Astrocyte of the hippocampus (primary cell): ENCODE data around the gene RHBDF1.

Source experiments
- DNase-seq: peaks from one replicate; pipeline ENCODE4 v3.0.0; 2011; ENCODE audit warnings: low read depth, low spot score

Gene RHBDF1, protein sequence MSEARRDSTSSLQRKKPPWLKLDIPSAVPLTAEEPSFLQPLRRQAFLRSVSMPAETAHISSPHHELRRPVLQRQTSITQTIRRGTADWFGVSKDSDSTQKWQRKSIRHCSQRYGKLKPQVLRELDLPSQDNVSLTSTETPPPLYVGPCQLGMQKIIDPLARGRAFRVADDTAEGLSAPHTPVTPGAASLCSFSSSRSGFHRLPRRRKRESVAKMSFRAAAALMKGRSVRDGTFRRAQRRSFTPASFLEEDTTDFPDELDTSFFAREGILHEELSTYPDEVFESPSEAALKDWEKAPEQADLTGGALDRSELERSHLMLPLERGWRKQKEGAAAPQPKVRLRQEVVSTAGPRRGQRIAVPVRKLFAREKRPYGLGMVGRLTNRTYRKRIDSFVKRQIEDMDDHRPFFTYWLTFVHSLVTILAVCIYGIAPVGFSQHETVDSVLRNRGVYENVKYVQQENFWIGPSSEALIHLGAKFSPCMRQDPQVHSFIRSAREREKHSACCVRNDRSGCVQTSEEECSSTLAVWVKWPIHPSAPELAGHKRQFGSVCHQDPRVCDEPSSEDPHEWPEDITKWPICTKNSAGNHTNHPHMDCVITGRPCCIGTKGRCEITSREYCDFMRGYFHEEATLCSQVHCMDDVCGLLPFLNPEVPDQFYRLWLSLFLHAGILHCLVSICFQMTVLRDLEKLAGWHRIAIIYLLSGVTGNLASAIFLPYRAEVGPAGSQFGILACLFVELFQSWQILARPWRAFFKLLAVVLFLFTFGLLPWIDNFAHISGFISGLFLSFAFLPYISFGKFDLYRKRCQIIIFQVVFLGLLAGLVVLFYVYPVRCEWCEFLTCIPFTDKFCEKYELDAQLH

DNA sequence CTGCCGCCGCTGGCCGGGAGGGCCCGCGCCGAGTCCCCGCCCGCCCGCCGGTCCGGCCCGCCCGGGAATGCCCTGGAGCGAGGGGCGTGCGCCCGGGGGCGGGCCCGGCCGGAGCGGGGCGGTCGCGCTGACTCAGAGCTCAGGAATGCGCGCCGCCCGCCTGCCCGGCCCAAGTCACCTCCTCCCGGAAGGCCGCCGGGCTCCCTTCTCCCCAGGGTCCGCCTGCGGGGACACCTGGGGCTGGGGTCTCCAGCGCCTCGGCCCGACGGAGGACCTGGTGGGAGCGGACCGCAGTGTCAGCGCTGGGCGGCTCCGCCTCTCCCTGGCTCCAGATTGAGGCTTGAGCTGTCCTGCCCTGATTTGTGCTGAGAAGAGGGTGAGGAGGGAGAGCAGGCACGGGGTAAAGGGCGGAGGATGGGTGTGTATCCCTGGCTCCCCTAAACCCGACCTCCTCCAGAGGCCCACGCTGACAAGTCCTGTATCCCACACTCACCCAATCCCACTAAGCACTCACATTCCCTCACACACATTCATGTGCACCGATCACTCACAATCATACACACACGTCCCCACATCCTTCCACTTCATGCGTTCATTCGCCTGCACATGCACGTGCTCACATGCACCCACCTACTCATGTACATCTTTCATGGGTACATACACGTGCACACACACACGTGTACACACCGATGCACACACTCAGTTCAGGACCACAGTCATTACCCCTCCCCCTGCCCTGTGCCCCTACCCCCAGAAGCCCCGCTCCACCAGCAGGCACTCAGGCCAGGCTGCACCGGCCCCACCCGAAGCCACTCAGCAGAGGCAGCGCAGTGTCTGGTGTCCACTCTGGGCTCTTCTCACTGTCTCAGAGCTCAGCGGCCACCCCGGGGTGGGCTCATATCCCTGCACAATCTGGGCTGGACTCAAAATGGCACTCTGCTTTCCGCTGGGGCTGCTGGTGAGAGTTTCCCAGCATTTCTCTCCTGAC lies at the start of gene RHBDF1:
Gene RHBDF1, minus strand, starts transcription at position 71 of the 988 bp plus-strand sequence. CDS start 7,616 bp downstream, outside the sequence.
- peak; percentile 82 for DNase-seq

DNA sequence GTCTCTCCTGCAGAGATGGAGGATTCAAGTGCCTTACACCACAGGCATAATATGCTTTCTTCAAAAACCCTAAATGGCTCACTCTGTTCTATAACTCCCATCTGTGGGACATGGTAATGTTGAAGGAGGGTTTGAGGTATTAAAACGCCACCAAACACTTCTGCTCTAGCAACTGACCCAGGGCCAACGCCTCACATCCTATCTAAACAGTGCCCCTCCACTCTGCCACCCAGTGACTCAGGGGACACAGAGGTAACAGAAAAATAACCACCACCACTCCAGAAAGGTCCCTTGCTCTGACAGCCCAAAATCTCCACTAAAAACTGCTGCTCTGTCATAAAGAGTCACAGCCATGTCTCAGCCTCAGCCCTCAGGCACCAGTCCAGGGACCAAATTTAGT lies 48.3 kb upstream of the RHBDF1 start:
- no peak for DNase-seq

DNA sequence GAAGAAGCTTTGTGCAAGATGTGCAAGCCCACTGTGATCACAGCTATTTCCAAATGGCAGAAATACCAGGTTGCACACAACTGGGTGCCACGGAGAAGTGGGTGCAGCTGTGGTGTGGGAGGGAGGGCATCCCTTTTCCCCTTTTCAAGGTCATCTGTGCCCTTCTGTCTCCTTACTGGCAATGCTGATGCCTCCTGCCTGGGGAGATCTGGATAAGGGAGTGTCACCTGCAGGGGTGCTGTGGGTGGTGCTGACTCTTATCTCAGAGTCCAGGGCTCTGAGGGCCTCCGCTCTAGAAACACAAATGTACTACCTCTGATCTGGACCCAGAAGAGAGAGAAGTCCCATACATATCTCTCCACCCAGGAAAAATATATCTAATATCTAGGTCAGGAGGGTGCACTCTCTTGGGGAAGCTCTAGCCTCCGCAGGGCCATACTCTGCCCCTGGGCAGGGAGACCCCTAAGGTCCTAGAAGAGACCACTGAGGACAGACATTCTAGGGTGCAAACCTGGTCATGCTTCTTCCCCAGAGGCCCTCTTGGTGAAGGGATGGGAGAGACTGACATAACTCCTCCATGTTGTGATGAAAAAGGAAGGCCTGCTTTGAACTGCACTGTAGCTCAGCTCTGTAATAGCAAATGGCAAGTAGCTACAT lies 47.5 kb upstream of the RHBDF1 start:
- no peak for DNase-seq

DNA sequence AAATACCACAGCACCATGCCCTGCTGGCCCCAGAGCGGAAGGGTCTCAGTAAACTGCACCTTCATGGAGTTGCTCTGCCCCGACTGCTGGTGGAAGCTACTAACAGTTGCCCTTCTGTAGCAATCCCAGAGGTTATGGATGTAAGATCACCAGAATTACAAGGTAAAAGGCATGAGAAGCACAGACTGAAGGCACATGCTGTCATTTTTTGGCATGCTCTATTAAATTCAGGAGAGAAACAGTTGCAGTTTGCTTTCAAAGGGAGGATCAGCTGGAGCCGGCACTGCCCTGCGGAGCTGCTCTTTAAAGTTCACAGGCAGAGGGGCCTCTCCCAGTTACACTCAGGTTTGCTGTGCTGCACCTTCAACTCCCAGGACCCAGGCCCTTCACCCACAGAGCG lies 46.9 kb upstream of the RHBDF1 start:
- no peak for DNase-seq

DNA sequence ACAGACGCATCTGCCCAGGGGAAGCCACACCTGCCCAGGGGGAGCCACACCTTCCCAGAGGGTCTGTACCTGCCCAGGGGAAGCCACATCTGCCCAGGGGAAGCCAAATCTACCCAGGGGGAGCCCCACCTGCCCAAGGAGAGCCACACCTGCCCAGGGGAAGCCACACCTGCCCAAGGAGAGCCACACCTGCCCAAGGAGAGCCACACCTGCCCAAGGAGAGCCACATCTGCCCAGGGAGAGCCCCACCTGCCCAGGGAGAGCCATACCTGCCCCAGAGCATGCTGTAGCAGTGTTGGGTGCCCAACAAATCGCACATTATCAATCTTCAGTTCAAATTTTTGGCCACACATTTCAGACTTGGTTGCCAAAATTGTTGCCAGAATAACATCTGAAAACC lies 46.4 kb upstream of the RHBDF1 start:
- DNase-seq, result no peak

DNA sequence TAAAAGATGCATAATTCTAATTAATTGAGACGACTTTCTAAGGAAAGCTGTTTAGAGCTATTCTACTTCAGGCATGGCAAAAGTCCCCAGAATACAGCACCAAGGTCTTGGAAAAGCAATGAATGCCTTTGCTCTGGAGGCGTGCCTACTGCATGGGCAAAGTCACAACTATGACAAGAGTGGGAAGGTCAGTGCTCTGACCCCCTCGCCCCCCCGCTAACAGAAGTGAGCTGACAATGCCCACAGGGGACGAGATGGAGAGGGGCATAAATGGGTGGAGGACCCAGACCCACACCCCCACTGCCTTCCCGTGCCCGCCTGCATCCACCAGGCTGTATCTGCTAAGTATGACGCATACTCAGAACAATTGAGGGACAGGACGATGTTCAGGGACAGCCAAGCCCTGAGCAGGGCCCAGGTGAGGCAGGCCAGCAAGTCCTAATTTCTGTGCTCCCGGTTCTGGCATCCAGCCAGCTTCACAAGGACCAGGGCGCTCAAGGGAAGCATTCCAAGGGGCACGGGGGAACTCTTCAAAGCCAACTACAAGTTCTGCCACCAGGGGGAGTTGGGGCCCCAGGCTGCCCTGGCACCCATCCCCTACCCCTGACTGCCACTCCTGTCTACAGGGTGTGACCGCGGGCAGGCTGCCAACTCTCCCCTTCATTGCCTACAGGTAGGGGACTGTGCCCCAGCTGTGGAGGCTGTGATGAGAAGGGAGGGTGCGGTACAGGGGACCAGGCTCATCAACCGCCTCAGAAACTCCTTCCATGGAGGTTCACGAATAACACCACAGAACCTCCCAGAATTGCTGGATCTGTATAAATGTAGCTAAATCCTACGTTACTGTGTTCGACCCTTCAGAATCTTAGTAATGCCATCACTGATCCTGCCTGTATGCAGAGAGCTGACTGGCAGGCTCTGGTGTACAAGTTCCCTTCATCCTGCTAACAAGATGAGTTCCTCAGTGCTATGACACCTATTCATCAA lies 45.2 kb upstream of the RHBDF1 start:
- DNase-seq, result peak; percentile 71

DNA sequence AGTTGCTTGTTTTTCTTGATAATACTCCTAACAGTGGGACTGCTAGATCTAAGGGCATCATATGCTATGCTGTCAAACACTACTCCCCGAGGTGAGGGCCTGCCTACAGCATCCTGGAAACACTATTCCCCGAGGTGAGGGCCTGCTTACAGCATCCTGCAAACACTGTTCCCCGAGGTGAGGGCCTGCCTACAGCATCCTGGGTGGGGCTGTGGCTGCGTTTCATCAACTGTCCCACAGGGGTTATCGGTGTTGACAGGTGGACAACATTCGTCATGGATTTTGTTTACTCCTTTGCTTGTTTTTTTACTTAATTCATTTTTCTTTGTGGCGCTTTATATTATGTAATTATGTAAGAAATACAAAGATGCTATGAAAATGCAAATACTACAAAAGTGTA lies 43.6 kb upstream of the RHBDF1 start:
- no peak for DNase-seq

DNA sequence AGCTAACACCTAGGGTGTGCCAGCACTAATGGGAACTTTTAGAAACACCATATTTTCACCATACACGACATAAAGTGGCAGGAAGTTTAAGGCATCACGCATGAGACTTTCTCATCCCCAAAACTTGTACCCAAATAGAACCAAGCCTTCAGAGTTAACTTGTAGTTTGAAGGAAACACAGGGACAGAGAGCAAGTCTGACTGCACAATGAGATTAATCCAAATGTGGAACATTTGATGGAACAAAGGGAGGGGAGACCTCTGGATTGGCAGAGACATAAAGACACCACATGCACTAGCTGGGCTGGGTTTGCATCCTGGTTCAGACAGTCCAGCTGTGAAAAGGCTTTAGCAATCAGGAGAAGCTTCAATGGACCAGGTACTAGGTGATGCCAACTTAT lies 41.9 kb upstream of the RHBDF1 start:
- no peak for DNase-seq

DNA sequence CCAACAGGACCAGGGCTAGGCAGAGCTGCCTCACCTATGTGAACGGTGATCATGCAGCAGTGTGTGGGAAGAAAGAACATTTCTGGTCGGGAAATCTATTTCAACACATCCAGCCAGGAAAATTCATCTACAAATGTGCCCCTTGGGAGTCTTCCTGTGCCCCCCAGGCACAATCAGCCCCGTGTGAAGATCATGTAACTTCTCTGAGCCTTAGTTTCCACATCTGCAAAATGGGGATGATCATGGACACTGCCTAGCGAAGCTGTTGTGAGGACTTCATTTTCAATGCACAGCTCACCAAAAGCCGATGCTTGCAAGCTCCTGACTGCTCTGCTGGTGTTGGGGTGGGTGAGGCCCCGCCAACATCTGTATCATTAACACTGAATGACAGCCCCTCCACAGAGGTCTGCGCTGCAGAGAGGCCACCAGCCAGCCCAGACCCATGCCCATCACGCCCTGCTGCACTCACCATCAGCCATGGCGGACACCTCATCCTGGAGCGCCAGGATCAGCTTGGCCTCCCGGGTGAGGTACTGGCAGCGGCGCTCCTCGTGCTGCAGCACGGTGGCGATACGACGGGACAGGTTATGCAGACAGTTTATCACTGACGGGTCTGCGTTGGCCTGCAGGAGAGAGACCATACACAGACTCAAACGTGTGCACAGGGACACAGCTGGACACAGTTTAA lies 39.9 kb upstream of the RHBDF1 start:
- DNase-seq, result no peak

DNA sequence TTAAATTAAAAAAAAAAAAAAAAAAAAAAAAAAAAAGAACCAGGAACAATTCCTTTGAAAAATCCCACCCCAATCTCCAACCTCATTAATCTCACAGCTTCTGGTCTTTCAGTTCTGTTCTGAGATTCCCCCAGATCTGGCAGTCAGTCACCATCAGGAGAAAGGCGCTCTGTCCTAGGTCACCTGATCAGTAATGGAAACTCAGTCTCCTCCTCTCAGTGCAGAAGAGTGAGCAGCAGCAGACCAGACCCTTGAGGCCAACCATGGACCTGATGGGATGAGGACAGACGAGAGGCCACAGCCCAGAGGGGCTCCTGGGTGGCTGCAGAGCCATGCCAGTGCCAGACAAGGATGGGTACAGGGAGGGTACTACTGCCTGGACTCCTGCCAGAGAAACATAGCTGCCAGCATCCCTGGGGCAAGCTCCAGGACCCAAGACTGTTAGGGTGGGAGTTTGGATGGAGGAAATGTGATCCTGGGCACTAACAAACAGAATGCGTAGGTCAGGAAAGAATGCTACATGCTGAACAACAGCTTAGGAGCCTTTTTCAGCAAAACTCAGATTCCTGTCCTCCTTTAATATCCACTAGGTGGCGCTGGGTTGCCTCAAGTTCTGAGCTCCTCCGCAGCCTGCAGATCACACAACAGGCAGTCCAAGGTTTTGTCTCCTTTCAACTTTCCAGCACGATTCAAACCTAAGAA lies 34.3 kb upstream of the RHBDF1 start:
- DNase-seq, result peak; percentile 88

DNA sequence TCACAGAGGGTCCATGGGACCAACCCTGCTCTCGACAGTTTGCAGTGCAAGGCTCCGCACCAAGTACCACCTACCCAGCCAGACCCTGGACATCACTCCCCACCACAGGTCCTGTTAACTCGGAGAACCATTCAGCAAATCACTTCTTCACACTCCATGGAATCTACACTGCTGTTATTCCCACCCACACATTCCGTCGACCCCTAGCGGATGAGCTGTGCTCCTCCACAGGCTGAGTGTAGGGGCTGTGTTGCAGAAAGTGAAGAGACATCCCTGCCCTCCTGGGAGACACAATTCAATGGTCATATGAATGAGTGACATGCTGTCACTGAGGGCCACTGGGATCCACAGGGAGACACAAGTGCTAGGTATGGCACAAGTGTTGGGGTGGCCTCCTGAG lies 33.1 kb upstream of the RHBDF1 start:
- DNase-seq, result no peak

DNA sequence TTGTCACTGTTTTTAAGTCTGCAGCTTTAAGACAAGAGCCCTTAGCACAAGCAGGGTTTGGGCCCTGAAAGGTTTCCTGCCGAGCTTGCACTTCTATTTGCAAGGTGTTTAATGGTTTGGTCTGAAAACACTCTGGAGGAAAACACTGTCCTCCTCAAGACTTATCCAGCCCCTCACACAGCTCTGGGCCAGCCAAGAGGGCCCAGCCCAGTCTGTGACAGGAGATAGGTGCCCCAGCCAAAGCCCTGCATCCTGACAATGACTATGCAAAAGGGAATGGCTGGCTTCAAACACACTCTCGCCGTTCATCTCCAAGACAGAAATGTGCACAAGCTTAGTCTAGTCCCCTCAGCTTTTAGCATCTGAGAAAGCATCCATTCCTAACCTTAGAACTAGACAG lies 32.5 kb upstream of the RHBDF1 start:
- no peak for DNase-seq

DNA sequence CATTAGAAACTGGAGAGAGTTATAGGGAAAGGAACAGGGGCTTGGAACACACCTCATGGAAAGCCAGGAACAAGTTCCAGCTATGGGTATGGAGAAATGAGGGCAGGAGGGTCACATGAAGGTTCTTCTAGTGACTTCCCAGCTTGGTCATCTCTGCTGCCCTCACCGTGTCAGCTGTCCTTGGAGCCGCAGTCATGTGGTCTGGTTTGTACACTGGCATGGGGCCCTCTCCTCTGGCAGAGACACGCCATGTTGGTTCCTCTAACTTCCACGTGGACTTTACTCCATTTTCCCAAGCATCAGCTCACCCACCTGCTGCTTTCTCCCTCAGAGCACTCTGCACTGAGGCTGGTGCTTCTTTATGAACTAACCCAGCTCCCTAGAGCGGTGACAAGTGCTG lies 31.9 kb upstream of the RHBDF1 start:
- DNase-seq, result no peak

DNA sequence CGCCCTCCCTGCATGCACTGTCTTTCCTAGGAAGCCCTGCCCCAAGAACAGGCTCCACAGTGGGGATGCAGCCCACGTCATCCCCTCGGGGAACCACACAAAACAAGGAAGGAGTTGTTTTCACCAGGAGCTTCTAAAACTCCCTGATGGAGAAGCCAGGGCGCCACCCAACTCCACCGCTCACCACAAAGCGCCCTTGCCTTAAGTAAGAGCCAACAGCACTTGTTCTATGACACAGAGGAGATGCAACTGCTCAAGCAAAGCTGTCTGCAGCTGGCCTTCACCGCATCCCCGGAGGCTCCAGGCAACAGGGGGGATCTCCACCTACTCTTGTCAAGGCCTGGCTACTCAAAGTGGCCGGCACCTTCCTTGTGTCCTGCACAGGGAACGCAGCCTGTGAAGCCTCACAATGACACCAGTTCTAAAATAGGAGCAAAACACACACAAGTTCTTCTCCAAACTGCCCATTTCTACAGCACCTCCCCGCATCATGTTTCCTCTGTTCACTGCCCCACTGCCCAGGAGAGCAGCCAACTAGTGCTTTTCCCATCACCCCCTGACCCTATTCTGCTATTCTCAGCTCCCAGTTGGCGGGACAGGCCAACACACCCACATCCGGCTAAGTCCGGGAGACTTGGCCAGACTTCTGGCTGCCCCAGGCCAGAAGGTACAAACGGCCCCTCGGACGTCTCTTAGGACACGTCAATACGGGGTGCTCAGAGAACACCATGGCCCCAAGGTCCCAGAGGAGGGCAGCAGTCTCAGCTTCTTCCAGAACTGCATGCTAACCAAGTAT lies 29.8 kb upstream of the RHBDF1 start:
- no peak for DNase-seq

DNA sequence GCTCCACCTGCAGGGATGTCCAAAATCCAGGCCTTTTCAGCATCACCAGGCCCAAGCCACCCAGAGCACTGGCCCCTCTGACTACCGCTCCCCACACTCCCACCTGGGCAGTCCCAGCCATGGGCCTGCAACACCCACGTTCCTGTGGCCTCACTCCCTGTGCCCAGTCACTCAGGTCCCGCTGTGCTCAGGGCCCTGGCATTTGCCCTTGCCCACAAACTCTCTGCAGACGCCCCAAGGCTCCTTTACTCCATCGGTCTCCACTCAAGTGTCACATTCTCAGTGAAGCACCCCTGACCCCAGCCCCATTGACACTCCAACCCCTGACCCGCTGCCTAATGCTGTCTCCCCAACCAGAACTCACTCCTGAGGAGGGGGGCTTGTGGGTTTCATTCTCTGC lies 29.2 kb upstream of the RHBDF1 start:
- no peak for DNase-seq

DNA sequence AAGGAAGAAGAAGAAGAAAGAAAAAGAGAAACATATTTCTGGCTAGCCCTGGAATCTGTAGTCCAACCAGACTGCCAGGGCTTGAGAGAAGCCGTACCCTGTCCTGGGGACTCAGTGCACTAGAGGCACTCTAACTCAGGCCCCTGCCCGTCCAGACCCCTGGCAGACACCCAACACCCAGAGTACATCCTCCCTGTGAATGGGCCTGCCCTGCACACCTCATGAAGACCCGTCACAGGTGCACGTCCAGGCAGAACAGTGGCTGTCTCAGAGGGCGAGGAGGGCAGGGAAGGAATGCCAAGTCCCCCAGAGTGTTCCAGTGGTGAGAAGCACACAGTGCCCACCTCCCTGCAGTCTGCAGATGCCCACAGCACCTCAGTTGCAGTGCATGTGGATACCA lies 28.6 kb upstream of the RHBDF1 start:
- DNase-seq, result no peak

DNA sequence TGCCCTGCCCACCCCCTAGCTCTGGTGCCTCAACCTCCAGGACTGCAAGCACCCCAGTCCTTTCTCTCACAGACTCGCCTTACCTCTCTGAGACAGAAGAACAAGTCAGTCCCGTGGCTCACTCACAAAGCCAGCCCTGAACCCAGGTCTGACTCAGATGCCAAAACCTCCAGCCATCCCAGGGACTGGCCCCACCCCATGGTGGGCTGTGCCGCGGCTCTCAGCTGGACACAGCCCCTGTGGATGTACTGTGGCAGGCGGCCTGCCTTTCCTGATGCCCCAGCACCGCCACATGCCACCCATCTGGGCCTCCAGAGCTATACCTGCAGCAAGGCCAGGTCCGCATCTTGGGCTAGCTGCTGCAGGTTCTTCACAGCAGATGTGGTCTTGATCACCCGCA lies 25.4 kb upstream of the RHBDF1 start:
- DNase-seq, result peak; percentile 84

DNA sequence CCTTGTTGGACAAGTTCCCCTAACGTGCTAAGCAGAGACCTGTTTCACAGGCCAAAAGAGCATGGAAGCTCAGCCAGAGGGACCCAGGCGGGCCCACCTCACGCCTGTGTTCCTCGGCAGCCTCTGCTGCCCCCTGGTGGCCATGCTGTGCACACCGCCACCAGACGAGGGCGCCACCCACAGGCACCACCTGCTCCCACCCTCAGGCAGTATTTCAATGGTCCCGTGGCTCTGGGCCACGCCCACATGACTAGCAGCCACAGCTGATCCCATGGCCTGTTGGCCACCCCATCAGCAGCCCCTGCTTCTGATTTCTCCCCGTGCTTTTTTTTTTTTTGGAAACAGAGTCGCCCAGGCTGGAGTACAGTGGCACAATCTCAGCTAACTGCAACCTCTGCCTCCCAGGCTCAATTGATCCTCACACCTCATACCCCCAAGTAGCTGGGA lies 24.5 kb upstream of the RHBDF1 start:
- DNase-seq, result peak; percentile 94
